OCI-LY7 (cell line): ENCODE results near the gene NEDD9. TPM values are rescaled to one million over a fixed set of nuclear protein-coding genes. Genes with fewer than 3 reads are reported as not detected.

ENCODE experiments used
- BruUV-seq: library from RNA; stranded (reverse); fragments of 400-500 nt; replicated peaks from 2 replicates; lab custom pipeline; 2021; lab: Mats Ljungman, UMichigan
- CTCF ChIA-PET: fragments of 300-600 bp; sonication (Branson Sonifier 250); formaldehyde crosslinking; loops from one replicate; lab custom pipeline; 2022; ENCODE audit warnings: antibody characterized with exemption; ENCODE audit not compliant: unreplicated experiment; lab: Charles Lee
- POLR2A ChIA-PET: fragments of 300-600 bp; sonication (Branson Sonifier 250); formaldehyde crosslinking; loops from one replicate; lab custom pipeline; 2022; ENCODE audit warnings: antibody characterized with exemption; lab: Charles Lee
- DNase-seq: peaks from one replicate; pipeline ENCODE4 v3.0.0-alpha.2; 2015; ENCODE audit warnings: low spot score
- H2AFZ ChIP-seq: fragments of 200-600 bp; sonication (generic), shearing (Covaris generic); 2 replicates; pipeline ENCODE4 v1.6.1; 2014; ENCODE audit warnings: mild to moderate bottlenecking, antibody characterized with exemption, low read length, moderate library complexity
- H3K27ac ChIP-seq: fragments of 200-600 bp; sonication (generic); 2 replicates; pipeline ENCODE4 v1.5.1; 2014; ENCODE audit warnings: mixed run types, low read depth, mild to moderate bottlenecking, moderate library complexity, low read length, inconsistent platforms; ENCODE audit not compliant: poor library complexity, severe bottlenecking
- H3K36me3 ChIP-seq: fragments of 200-600 bp; sonication (generic); 2 replicates; pipeline ENCODE4 v1.6.1; 2014; ENCODE audit warnings: mild to moderate bottlenecking, antibody characterized with exemption, low read length, moderate library complexity, mixed read lengths; ENCODE audit not compliant: insufficient read depth
- H3K4me1 ChIP-seq: fragments of 200-600 bp; sonication (generic); 2 replicates; pipeline ENCODE4 v1.5.1; 2014; ENCODE audit warnings: mild to moderate bottlenecking, low read length; ENCODE audit not compliant: insufficient read depth, poor library complexity, severe bottlenecking
- H3K4me2 ChIP-seq: fragments of 200-600 bp; sonication (generic); 2 replicates; pipeline ENCODE4 v1.6.1; 2014; ENCODE audit warnings: mild to moderate bottlenecking, low read length
- H3K4me3 ChIP-seq: fragments of 200-600 bp; sonication (generic); 2 replicates; pipeline ENCODE4 v1.5.1; 2014; ENCODE audit warnings: mild to moderate bottlenecking, low read depth, low read length; ENCODE audit not compliant: poor library complexity, severe bottlenecking
- H3K79me2 ChIP-seq: fragments of 200-600 bp; sonication (generic); 2 replicates; pipeline ENCODE4 v1.6.1; 2016; ENCODE audit warnings: low read depth, mild to moderate bottlenecking, low read length, moderate library complexity, mixed read lengths; ENCODE audit not compliant: insufficient read depth
- H3K9me2 ChIP-seq: fragments of 200-600 bp; sonication (generic); 2 replicates; pipeline ENCODE4 v1.6.1; 2016; ENCODE audit warnings: mild to moderate bottlenecking, low read length, mixed read lengths; ENCODE audit not compliant: insufficient read depth
- H3K9me3 ChIP-seq: fragments of 200-600 bp; sonication (generic); 2 replicates; pipeline ENCODE4 v1.6.1; 2014; ENCODE audit warnings: mild to moderate bottlenecking, mixed run types, low read length, mixed read lengths
- H4K20me1 ChIP-seq: fragments of 200-600 bp; sonication (generic); 2 replicates; pipeline ENCODE4 v1.6.1; 2014; ENCODE audit warnings: mild to moderate bottlenecking, antibody characterized with exemption, low read length, moderate library complexity, mixed read lengths; ENCODE audit not compliant: insufficient read depth
- EZH2phosphoT487 ChIP-seq: fragments of 200-600 bp; sonication (generic); IDR thresholded peaks from 2 replicates; pipeline ENCODE4 v1.6.1; 2018; ENCODE audit warnings: low read depth, borderline replicate concordance, mild to moderate bottlenecking, mixed run types, antibody characterized with exemption, low read length, moderate library complexity, mixed read lengths
- intact Hi-C: fragments of 100-400 bp; cut with micrococcal nuclease; formaldehyde crosslinking; loops from one replicate; pipeline ENCODE4 v1.10.0; 2022; ENCODE audit not compliant: unreplicated experiment
- total RNA-seq, 2 experiments: library from RNA; depleted of rRNA in 1 of 2; stranded (reverse); fragments of >200 nt in 1 of 2; shearing (Covaris generic) in 1 of 2; gene quantifications; 2 replicates each; pipeline ENCODE4 v1.2.3, GENCODE V29; 2014 to 2022
- TF ChIP-seq, protein P1 (sequence below): fragments of 200-600 bp; sonication (generic); conservative IDR thresholded peaks from 2 replicates; pipeline ENCODE4 v1.5.1; 2014; ENCODE audit warnings: mild to moderate bottlenecking, antibody characterized with exemption, low read length, moderate library complexity, mixed read lengths

The NEDD9 gene
- total RNA-seq, 2 experiments from 2014 or later, result 13.0 to 41.6 TPM

DNA sequence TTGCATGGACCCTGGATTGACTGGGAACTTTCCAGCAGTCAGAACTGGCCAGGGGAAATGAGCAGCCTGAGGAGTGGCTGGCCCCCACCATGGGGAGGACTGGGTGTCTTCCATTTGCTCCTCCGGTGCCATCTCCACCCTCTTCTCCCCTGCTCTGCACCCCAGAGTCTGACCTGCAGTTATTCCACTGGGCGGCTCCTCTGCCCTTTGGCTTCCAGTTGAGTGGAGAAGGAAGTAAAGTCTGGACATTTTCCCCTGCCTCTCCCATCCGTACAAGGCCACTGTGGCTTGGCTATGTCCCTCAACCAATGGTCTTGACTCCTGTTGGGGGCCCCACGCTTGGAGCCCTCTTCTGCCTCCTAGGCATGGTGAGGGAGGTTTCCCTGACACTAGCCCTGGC, 47.9 kb upstream of the NEDD9 start:
- H2AFZ ChIP-seq, result no peak overlapping the region
- ChIA-PET CTCF (no interaction called here), POLR2A (no interaction called here)
- H3K79me2 ChIP-seq, result no peaks in the 10 kb centered on the region
- DNase-seq, result no peak
- TF ChIP-seq, protein P1, sequence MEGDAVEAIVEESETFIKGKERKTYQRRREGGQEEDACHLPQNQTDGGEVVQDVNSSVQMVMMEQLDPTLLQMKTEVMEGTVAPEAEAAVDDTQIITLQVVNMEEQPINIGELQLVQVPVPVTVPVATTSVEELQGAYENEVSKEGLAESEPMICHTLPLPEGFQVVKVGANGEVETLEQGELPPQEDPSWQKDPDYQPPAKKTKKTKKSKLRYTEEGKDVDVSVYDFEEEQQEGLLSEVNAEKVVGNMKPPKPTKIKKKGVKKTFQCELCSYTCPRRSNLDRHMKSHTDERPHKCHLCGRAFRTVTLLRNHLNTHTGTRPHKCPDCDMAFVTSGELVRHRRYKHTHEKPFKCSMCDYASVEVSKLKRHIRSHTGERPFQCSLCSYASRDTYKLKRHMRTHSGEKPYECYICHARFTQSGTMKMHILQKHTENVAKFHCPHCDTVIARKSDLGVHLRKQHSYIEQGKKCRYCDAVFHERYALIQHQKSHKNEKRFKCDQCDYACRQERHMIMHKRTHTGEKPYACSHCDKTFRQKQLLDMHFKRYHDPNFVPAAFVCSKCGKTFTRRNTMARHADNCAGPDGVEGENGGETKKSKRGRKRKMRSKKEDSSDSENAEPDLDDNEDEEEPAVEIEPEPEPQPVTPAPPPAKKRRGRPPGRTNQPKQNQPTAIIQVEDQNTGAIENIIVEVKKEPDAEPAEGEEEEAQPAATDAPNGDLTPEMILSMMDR, result no peak
- TF ChIP-seq EZH2phosphoT487, result no peak
- no peaks in the 10 kb centered on the region for H3K9me3 ChIP-seq
- intact Hi-C loops, result no loop called here
- no peaks in the 10 kb centered on the region for H3K9me2 ChIP-seq
- no TSS peak for BruUV-seq
- H3K36me3 ChIP-seq, result no peaks in the 10 kb centered on the region
- H4K20me1 ChIP-seq, result no peaks in the 10 kb centered on the region
- no peak overlapping the region for H3K27ac ChIP-seq
- H3K4me1 ChIP-seq, result no peaks in the 10 kb centered on the region
- no peak overlapping the region for H3K4me2 ChIP-seq
- no peak overlapping the region for H3K4me3 ChIP-seq

DNA sequence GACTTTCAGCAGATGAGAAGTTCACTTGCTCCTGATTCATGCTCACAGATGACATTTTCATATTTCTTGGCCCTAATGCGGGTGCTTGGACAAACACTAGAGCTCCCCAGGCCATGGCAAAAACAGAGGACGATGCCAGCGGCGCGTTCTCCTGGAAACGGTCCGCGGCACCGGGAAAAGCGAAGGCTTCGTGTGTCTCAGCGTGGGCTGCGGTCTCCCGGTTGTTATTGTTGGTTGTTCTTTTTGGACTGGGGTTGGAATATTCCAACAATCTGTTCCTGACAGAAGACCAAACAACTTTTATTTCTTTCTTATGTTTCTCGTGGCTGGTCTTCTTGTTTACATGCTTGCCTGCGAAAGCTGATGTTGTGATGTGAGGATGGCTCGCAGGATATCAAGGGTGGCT, 46.8 kb upstream of the NEDD9 start:
- H3K4me3 ChIP-seq, result no peak overlapping the region
- BruUV-seq, result no TSS peak
- intact Hi-C loops, result no loop called here
- H3K79me2 ChIP-seq, result no peaks in the 10 kb centered on the region
- H3K27ac ChIP-seq, result no peak overlapping the region
- H3K9me3 ChIP-seq, result no peaks in the 10 kb centered on the region
- no peaks in the 10 kb centered on the region for H3K4me1 ChIP-seq
- H3K9me2 ChIP-seq, result no peaks in the 10 kb centered on the region
- TF ChIP-seq, protein P1, result no peak
- no peak for TF ChIP-seq EZH2phosphoT487
- H3K4me2 ChIP-seq, result no peak overlapping the region
- no peaks in the 10 kb centered on the region for H3K36me3 ChIP-seq
- ChIA-PET CTCF (no interaction called here), POLR2A (interaction anchor here (1.8 kb wide), 1 partner anchor 17 kb away, joined by 3 read pairs; no protein-coding TSS in a partner anchor)
- no peaks in the 10 kb centered on the region for H4K20me1 ChIP-seq
- no peak for DNase-seq
- H2AFZ ChIP-seq, result no peak overlapping the region

GRCh38 chr6:11278207-11278559, 45.7 kb upstream of the NEDD9 start:
- no peak overlapping the region for H3K27ac ChIP-seq
- intact Hi-C loops, result no loop called here
- BruUV-seq, result no TSS peak

More at GRCh38 chr6:11278207-11278559, 45.7 kb upstream of the NEDD9 start:
- Histone ChIP-seq H4K20me1 (no peaks in the 10 kb centered on the region), H2AFZ (no peak overlapping the region), H3K4me1 (no peaks in the 10 kb centered on the region), H3K9me3 (no peaks in the 10 kb centered on the region), H3K9me2 (no peaks in the 10 kb centered on the region), H3K4me3 (no peak overlapping the region), H3K79me2 (no peaks in the 10 kb centered on the region), H3K36me3 (no peaks in the 10 kb centered on the region), H3K4me2 (no peak overlapping the region)
- TF ChIP-seq, protein P1, result no peak
- TF ChIP-seq EZH2phosphoT487, result no peak
- ChIA-PET POLR2A (interaction anchor here (0.9 to 1.8 kb wide), 2 partner anchors 16 to 207 kb away, joined by 3 read pairs; no protein-coding TSS in a partner anchor), CTCF (no interaction called here)
- DNase-seq, result no peak
